Ovary (tissue), 9 donors: ENCODE measurements around the gene RIPOR3. TPM values are rescaled to one million over a fixed set of nuclear protein-coding genes. Genes with fewer than 3 reads are reported as not detected.

Source experiments
- DNase-seq, 5 donors: peaks; one replicate each; pipeline ENCODE4 v3.0.0-alpha.2; 2019 to 2020
- H3K27ac ChIP-seq, 2 donors: fragments of 200-600 bp; one replicate each; pipeline versions ENCODE4 v1.5.1 to v1.8.0; 2019 to 2022
- H3K27me3 ChIP-seq: fragments of 200-600 bp; one replicate; pipeline ENCODE4 v1.8.0; 2022
- H3K36me3 ChIP-seq: fragments of 200-600 bp; sonication (generic); one replicate; pipeline ENCODE4 v1.5.1; 2019
- H3K4me1 ChIP-seq: one replicate; pipeline ENCODE4 v1.8.1; 2013; ENCODE audit warnings: mild to moderate bottlenecking, moderate library complexity; ENCODE audit not compliant: insufficient read depth
- H3K4me3 ChIP-seq: fragments of 200-600 bp; sonication (generic); one replicate; pipeline ENCODE4 v1.5.1; 2017
- H3K9me3 ChIP-seq, 2 donors: fragments of 200-600 bp in 1 of 2; sonication (generic) in 1 of 2; one replicate each; pipeline versions ENCODE4 v1.5.1 to v1.8.1; 2013 to 2019; ENCODE audit warnings: mild to moderate bottlenecking in 1 of 2, moderate library complexity in 1 of 2
- EP300 ChIP-seq: sonication (generic); formaldehyde crosslinking; IDR thresholded peaks from one replicate; pipeline ENCODE4 v1.6.1; 2017; ENCODE audit warnings: antibody characterized with exemption
- POLR2A ChIP-seq: fragments of 450-650 bp; IDR thresholded peaks from one replicate; pipeline ENCODE4 v1.6.1; 2017; ENCODE audit warnings: antibody characterized with exemption, mild to moderate bottlenecking, moderate library complexity
- WGBS, 3 donors: extraction: QIAGEN DNeasy Blood & Tissue Kit in 1 of 3; methylation state at CpG; one replicate each; pipeline versions ENCODE4 v1.1.5 to v1.1.7; 2013 to 2017; 5-methylcytosine and 5-hydroxymethylcytosine counted together
- intact Hi-C, 4 donors: fragments of 100-400 bp; cut with DNase I; formaldehyde crosslinking; loops; one replicate each; pipeline versions ENCODE4 v1.11.0 to v1.15.1; 2022 to 2023
- polyA plus RNA-seq, 2 donors: library from polyadenylated mRNA; stranded (reverse); fragments of 200-250 nt in 1 of 2; fragments of 350-450 nt in 1 of 2; fragmentation: Illumina TruSeq in 1 of 2; extraction: RNeasy Lipid Tissue Mini Kit (QIAGEN cat#74804) in 1 of 2; gene quantifications; one replicate each; pipeline ENCODE4 v1.2.3, GENCODE V29; 2013 to 2014
- total RNA-seq, 7 donors: library from RNA; depleted of rRNA in 2 of 7; stranded (reverse); fragments of >200 nt in 2 of 7; fragmentation: NEBNext Ultra II Directional in 3 of 7; extraction: Animal tissue kit (Norgen Biotek cat#: 25700) in 3 of 7; gene quantifications; one replicate each; pipeline versions ENCODE4 v1.1.0 to v1.2.4, GENCODE V29; 2016 to 2023
- TF ChIP-seq, protein P1 (sequence below), 3 donors: fragments of 450-650 bp in 2 of 3; fragments of 200-600 bp in 1 of 3; IDR thresholded peaks; one replicate each; pipeline versions ENCODE4 v1.5.1 to v1.8.0; 2016 to 2022; ENCODE audit warnings: antibody characterized with exemption in 3 of 3, mild to moderate bottlenecking in 1 of 3
- donor health status: DM: no; HTN: no; CAD: no; lungs with moderate emphysema.
- donor health status: DM: no; HTN: no; CAD: no.
- donor health status: Bipolar disorder and iron deficiency.
- donor health status: DM: yes; HTN: yes; CAD: no.
- donor health status: DM: no; HTN: no; CAD: no.
- donor health status: DM: yes; HTN: yes; CAD: no.

The RIPOR3 gene
- total and polyA plus RNA-seq, 9 donors: 1.3 to 22.7 (median 8.0) TPM

DNA sequence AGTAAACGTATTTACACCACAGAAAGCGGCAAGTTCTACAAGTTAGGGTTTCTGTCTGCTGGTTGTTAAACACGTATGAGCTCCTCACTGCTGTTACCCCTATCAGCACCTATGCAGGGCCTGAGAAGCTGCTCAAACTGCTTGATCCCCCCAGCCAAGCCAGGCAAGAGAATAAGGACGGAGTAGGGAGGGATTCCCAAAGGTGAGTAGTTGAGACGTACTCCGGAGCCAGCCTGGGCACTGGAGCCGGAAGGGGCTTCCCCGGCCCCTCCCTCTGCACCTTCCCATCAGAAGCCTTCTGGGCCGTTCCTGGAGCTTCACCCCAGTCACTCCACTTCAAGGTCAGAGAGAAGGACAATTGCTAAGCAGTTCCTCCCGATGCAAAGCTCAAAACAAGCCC lies 58.0 kb downstream of the RIPOR3 start:
- H3K36me3 ChIP-seq: no peaks in the 10 kb centered on the region
- no peaks in the 10 kb centered on the region for H3K27me3 ChIP-seq
- WGBS, 3 donors: 59 to 69% (median 68%) methylated on average over 10 of the region's 10 CpGs
- no peaks in the 10 kb centered on the region for H3K9me3 ChIP-seq
- intact Hi-C loops: no loop called here
- no peak for DNase-seq
- H3K4me1 ChIP-seq: peaks cover 11% of the 10 kb centered on the region
- no peak overlapping the region for H3K27ac ChIP-seq
- H3K4me3 ChIP-seq: no peak overlapping the region
- TF ChIP-seq, protein P1, sequence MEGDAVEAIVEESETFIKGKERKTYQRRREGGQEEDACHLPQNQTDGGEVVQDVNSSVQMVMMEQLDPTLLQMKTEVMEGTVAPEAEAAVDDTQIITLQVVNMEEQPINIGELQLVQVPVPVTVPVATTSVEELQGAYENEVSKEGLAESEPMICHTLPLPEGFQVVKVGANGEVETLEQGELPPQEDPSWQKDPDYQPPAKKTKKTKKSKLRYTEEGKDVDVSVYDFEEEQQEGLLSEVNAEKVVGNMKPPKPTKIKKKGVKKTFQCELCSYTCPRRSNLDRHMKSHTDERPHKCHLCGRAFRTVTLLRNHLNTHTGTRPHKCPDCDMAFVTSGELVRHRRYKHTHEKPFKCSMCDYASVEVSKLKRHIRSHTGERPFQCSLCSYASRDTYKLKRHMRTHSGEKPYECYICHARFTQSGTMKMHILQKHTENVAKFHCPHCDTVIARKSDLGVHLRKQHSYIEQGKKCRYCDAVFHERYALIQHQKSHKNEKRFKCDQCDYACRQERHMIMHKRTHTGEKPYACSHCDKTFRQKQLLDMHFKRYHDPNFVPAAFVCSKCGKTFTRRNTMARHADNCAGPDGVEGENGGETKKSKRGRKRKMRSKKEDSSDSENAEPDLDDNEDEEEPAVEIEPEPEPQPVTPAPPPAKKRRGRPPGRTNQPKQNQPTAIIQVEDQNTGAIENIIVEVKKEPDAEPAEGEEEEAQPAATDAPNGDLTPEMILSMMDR (IDR thresholded peaks at IDR 0.05): no peak
- no peak for TF ChIP-seq POLR2A
- TF ChIP-seq EP300: no peak

DNA sequence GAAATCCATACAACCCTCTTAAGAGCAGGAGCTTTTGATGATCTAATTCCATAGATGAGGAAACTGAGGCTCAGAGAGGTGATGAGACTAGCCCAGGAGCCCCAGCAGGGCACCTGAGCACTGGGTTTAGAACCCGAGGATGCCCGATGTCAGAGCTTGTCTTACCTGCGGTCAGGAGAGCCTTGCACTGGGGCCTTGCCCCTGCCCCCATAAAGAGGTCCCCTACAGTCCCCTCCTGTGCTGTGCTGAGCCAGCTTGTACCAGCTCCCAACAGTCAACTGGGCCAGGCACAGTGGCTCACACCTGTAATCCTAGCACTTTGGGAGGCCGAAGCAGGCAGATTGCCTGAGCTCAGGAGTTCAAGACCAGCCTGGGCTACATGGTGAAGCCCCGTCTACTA lies 58.6 kb downstream of the RIPOR3 start:
- WGBS, 3 donors: 91 to 95% (median 91%) methylated on average over 5 of the region's 5 CpGs
- TF ChIP-seq POLR2A: no peak
- TF ChIP-seq EP300: no peak
- TF ChIP-seq, protein P1 (IDR thresholded peaks at IDR 0.05): no peak
- H3K9me3 ChIP-seq: no peaks in the 10 kb centered on the region
- no peaks in the 10 kb centered on the region for H3K36me3 ChIP-seq
- DNase-seq: no peak
- intact Hi-C loops: no loop called here
- H3K4me1 ChIP-seq: peaks cover 11% of the 10 kb centered on the region
- H3K27ac ChIP-seq: no peak overlapping the region
- no peak overlapping the region for H3K4me3 ChIP-seq
- H3K27me3 ChIP-seq: no peaks in the 10 kb centered on the region

DNA sequence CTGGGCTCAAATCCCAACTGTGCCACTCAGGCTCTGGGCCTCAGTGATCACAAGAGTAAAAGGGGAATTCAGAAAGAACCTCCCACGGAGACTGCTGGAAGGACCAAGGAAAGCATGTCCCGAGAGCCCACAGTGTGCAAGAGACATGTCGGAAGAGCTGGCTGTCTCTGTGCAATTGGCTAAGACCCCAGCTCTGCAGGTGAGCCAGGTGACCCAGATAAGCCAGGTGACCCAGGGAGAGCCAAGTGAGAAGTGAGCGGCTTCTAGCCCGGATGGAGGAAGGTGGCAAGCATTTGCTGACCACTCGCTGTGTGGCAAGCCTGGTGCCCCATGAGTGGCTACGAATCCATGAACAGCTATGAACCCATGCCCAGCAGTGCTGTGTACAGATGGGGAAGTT lies 59.1 kb downstream of the RIPOR3 start:
- H3K9me3 ChIP-seq: no peaks in the 10 kb centered on the region
- no peaks in the 10 kb centered on the region for H3K36me3 ChIP-seq
- WGBS, 3 donors: 86 to 87% (median 86%) methylated on average over 7 of the region's 7 CpGs
- no peak overlapping the region for H3K27ac ChIP-seq
- TF ChIP-seq, protein P1 (IDR thresholded peaks at IDR 0.05): no peak
- no peak for TF ChIP-seq EP300
- TF ChIP-seq POLR2A: no peak
- no peak for DNase-seq
- no peaks in the 10 kb centered on the region for H3K27me3 ChIP-seq
- peaks cover 11% of the 10 kb centered on the region for H3K4me1 ChIP-seq
- intact Hi-C loops: no loop called here
- H3K4me3 ChIP-seq: no peak overlapping the region

DNA sequence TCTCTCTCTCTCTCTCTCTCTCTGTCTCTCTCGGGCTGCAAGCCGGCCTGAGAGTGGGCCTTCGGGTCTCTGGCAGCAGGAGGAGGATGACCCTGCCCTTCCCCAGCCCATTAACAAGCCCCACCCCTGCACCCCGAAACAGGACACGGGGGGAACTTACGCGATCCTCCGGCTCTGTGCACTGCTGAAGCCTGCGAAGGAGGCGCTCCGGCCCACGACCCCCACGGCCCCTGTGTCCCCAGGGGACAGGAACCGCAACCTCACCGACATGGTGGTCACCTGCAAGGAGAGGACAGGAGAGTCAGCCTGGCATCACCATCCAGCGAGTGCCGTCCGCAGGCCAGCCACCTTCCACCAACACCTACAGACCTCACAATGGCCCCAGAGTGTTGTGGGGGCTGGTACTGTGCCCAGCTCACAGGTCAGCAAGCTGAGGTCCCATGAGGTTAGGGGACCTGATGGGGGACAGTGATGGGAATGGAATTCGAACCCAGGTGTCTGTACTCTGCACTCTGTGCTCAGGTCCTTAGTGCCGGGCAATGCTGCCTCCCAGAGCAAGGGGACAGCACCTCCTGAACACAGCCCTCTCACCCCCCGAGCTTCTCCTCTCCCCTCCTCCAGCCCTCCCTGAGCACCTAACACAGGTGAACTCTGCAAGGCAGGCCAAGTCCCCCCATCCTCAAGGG lies 60.6 kb downstream of the RIPOR3 start:
- Histone ChIP-seq H3K4me3 (no peak overlapping the region), H3K36me3 (no peaks in the 10 kb centered on the region), H3K4me1 (peaks cover 8% of the 10 kb centered on the region), H3K27me3 (no peaks in the 10 kb centered on the region), H3K9me3 (no peaks in the 10 kb centered on the region), H3K27ac (no peak overlapping the region)
- whole genome bisulfite sequencing, 3 donors: 85 to 91% (median 91%) methylated on average over 19 to 21 of the region's 21 CpGs
- DNase-seq: no peak
- intact Hi-C loops: no loop called here
- no peak for TF ChIP-seq POLR2A
- TF ChIP-seq, protein P1 (IDR thresholded peaks at IDR 0.05): no peak
- no peak for TF ChIP-seq EP300
